Measurements from ENCODE around the gene NDUFAF8.
A peak's percentile ranks its signal among the peaks of the same experiment; 100 is the strongest.

The NDUFAF8 gene

DNA sequence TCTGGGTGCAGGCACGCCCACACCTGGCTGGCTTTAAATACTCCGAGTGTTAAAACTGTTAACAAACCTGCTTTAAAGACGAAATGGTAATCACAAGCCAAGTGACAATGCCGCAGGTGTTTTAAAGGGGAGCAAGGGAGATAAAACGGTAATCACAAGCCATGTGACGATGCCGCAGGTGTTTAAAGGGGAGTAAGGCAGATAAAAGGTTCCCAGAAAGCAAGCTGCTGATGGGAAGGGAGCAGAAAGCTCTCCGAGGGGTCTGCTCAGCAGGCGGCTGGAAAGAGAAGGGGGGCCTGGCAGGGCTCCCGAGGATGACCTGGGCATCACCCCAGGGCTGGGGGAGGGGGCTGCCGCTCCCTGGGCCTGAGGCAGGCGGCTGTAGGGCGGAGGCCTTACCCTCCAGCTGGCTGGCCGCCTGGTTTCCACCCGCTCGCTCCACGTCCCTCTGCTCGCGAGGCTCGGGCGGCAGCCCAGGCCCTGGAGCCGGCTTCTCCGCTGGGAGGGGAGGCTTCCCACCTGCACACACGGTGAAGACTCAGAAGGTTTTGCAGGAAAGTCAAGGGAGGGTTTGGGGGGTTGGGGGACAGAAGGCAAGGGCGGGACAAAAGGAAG, 12.1 kb downstream of the NDUFAF8 start:
- H3K27ac ChIP-seq = no peak overlapping the region
- no peak for TF ChIP-seq ZFX (IDR thresholded peaks at IDR 0.05)
- TF ChIP-seq, protein P1, sequence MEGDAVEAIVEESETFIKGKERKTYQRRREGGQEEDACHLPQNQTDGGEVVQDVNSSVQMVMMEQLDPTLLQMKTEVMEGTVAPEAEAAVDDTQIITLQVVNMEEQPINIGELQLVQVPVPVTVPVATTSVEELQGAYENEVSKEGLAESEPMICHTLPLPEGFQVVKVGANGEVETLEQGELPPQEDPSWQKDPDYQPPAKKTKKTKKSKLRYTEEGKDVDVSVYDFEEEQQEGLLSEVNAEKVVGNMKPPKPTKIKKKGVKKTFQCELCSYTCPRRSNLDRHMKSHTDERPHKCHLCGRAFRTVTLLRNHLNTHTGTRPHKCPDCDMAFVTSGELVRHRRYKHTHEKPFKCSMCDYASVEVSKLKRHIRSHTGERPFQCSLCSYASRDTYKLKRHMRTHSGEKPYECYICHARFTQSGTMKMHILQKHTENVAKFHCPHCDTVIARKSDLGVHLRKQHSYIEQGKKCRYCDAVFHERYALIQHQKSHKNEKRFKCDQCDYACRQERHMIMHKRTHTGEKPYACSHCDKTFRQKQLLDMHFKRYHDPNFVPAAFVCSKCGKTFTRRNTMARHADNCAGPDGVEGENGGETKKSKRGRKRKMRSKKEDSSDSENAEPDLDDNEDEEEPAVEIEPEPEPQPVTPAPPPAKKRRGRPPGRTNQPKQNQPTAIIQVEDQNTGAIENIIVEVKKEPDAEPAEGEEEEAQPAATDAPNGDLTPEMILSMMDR (conservative IDR thresholded peaks at IDR 0.05) = no peak

DNA sequence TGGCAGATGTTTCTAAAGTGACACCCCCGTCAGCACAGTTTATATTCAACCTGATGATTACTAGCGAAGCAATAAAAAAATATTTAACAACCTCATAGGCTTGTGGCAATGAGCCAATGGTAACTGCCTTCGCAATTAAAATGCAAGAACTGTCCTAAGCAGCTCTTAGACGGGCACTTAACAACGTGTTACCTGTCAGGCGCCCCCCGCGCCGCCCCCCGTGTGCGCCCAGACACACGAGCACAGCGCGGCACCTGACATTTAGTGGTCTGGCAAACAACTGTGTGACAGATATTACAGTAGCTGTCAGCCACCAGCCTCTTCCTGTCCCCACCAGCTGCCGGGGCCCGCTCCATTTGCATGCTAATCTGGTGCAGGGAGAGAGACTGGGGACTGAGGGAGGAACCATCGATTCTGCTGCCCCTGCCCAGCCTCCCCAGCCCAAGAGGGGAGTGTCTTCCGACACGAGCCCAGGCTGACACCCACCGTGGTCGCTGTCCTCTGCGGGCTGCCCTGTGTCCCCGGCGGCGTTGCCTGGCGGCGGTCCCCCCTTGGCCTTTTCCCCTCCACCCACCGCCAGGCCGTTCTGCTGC, 12.7 kb downstream of the NDUFAF8 start:
- H3K27ac ChIP-seq = no peak overlapping the region
- TF ChIP-seq, protein P1 (conservative IDR thresholded peaks at IDR 0.05) = no peak
- no peak for TF ChIP-seq ZFX (IDR thresholded peaks at IDR 0.05)

DNA sequence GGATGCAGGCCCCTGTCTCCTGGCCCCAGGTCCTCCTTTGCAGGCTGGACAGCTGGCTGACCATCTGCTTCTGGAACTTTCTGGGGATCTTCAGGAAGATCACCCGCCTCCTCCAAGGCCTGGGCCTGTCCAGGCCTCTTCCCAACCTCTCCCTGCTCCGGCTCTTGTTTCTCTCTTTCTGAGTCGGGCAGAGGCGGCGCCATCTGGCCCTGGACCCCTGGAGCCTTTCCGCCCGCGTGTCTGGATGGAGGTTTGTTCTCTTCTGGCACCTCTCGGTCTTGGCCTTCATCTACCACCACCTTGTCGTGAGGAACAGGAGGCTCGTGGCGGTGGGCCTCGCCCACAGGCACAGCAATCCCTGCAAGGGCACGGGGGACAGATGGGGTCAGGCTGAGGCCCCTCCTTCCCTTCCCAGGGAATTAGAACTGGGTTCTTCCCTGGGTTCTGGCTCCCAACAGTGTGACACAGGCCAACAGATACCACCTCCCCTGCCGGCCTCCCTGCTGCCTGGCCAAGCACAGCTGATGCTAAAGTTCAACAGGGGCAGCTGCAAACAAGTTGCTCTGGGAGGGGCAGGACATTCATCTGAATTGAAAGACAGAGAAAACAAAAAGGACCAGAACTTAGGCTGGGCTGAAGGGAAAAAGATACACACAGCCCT, 13.3 kb downstream of the NDUFAF8 start:
- TF ChIP-seq, protein P1 (conservative IDR thresholded peaks at IDR 0.05) = no peak
- TF ChIP-seq ZFX (IDR thresholded peaks at IDR 0.05) = no peak
- no peak overlapping the region for H3K27ac ChIP-seq

DNA sequence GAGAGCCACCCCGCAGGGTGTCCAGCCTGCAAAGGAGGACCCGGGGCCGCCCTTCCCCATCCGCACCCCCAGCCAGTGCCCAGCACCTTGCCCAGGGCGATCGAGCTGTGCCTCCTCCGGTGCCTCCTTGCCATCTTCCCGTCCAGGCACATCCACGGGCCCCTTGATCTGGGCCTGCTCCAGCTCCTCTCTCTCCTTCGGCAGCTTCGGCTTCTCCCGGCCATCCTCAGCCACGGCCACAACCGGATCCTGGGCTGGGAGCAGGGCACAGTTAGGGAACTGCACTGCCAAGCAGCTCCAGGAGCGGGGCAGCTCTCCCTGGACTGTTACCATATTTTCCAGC, 13.8 kb downstream of the NDUFAF8 start:
- H3K27ac ChIP-seq = no peak overlapping the region
- no peak for TF ChIP-seq ZFX (IDR thresholded peaks at IDR 0.05)
- TF ChIP-seq, protein P1 (conservative IDR thresholded peaks at IDR 0.05) = no peak

DNA sequence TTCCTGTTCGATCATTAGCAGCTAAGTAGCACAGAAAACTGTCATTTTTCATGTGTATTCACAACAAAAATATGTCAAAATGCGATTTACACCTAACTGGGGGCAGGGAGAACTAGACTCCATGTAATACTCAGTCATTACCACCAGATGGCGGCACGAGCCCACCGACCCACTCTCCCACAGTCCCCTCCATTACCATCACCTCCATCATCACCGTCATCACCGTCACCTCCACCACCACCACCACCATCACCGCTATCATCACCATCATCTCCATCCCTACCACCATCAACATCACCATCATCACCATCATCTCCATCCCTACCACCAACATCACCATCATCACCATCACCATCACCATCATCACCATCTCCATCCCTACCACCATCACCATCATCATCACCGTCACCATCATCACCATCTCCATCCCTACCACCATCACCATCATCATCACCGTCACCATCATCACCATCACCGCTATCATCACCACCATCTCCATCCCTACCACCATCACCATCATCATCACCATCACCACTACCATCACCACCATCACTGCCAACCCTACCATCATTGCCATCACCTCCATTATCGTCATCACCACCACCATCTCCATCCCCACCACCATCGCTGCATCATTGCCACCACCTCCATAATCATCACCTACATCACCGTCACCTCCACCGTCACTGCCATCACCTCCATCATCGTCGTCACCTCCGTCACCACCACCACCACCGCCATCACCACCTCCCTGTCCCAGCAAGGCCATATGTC, 14.4 kb downstream of the NDUFAF8 start:
- H3K27ac ChIP-seq = no peak overlapping the region

DNA sequence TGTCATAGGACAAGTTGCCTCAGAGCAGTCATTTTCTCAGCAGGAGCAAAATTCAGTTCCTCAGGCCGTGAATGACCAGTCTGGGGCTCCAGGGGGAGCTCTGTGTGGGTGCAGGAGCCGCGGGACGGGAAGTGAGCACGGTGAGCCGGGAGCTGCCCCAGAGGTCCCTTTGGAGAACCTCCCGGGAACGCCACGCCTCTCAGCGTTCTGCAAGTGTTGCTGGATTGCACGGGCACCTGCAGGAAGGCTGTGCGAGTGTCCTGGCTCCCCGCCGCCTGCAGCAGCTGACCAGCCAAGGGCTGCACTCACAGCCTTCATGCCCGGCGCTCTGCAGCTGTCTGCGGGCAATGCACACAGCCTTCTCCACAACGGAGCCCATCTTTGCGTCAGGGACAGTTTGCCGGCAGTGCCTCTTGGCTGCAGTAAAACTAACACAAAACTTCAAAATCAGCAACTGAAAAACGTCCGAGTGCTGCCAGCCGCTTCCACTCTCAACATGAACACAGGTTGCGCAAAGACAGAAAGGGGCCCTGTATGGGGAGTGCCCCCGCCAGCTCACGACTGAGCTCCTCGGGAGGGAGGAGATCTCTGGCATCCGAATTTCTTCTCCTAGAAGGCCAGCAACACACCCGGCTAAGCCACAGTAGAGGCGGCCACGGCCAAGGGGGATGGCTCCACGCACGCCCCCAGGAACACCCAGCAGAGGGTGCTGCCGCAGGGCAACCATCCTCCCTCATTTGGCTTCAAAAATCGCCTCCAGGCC, 16.0 kb downstream of the NDUFAF8 start:
- peak overlapping the region; percentile 23; the same call in 1 of the 2 replicates for H3K27ac ChIP-seq
- TF ChIP-seq, protein P1 (conservative IDR thresholded peaks at IDR 0.05) = peak; percentile 82
- no peak for TF ChIP-seq ZFX (IDR thresholded peaks at IDR 0.05)

More for the DNA sequence above, 14.4 kb downstream of the NDUFAF8 start:
- no peak for TF ChIP-seq ZFX (IDR thresholded peaks at IDR 0.05)
- TF ChIP-seq, protein P1 (conservative IDR thresholded peaks at IDR 0.05) = peak; percentile 89
